ENCODE results near the gene DNM3. TPM values are rescaled to one million over a fixed set of nuclear protein-coding genes. Genes with fewer than 3 reads are reported as not detected.

DNM3 gene
- total and polyA plus RNA-seq, 12 donors, result 7.2 to 78.6 (median 18.4) TPM

- DNase-seq, result no peak
- intact Hi-C loops (cut with DNase I), result no loop called here
- Histone ChIP-seq H3K9me3 (replicated peaks in 1 of 3) (no peaks in the 10 kb centered on the region), H3K36me3 (replicated peaks in 1 of 2) (no peaks in the 10 kb centered on the region), H3K27ac (no peak overlapping the region), H3K27me3 (no peaks in the 10 kb centered on the region), H3K4me3 (no peak overlapping the region), H3K4me1 (replicated peaks in 1 of 2) (peaks cover 22 to 26% of the 10 kb centered on the region in 2 donors)
- 80 to 95% (median 93%) methylated on average over 1 of the region's 1 CpG for WGBS, 4 donors
- TF ChIP-seq CTCF (IDR thresholded peaks at IDR 0.05) (no peak), POLR2A (IDR thresholded peaks at IDR 0.05) (no peak)
Observed at GRCh38 chr1:171917331-171917730, 76.0 kb downstream of the DNM3 start.

GRCh38 chr1:171919891-171920887 is 78.9 kb downstream of the DNM3 start:
- Histone ChIP-seq H3K36me3 (replicated peaks in 1 of 2) (no peaks in the 10 kb centered on the region), H3K4me1 (replicated peaks in 1 of 2) (peaks cover 7 to 10% of the 10 kb centered on the region in 2 donors), H3K4me3 (no peak overlapping the region), H3K27me3 (no peaks in the 10 kb centered on the region), H3K27ac (no peak overlapping the region), H3K9me3 (replicated peaks in 1 of 3) (no peaks in the 10 kb centered on the region)
- WGBS, 4 donors, result 67 to 79% (median 74%) methylated on average over 5 of the region's 5 CpGs
- intact Hi-C loops (cut with DNase I), result no loop called here
- TF ChIP-seq POLR2A (IDR thresholded peaks at IDR 0.05), result no peak
- TF ChIP-seq CTCF (IDR thresholded peaks at IDR 0.05), result no peak
- no peak for DNase-seq

- Histone ChIP-seq H3K4me3 (no peak overlapping the region), H3K9me3 (replicated peaks in 1 of 3) (no peaks in the 10 kb centered on the region), H3K36me3 (replicated peaks in 1 of 2) (no peaks in the 10 kb centered on the region), H3K27me3 (no peaks in the 10 kb centered on the region), H3K27ac (no peak overlapping the region), H3K4me1 (replicated peaks in 1 of 2) (no peaks in the 10 kb centered on the region)
- DNase-seq, result no peak
- WGBS, 4 donors, result 66 to 80% (median 75%) methylated on average over 2 of the region's 2 CpGs
- intact Hi-C loops (cut with DNase I), result no loop called here
- TF ChIP-seq POLR2A (IDR thresholded peaks at IDR 0.05) (no peak), CTCF (IDR thresholded peaks at IDR 0.05) (no peak)
Observed at GRCh38 chr1:171922999-171923398, 81.7 kb downstream of the DNM3 start.

- Histone ChIP-seq H3K27me3 (no peaks in the 10 kb centered on the region), H3K36me3 (replicated peaks in 1 of 2) (no peaks in the 10 kb centered on the region), H3K4me1 (replicated peaks in 1 of 2) (no peaks in the 10 kb centered on the region), H3K9me3 (replicated peaks in 1 of 3) (no peaks in the 10 kb centered on the region), H3K4me3 (no peak overlapping the region), H3K27ac (no peak overlapping the region)
- TF ChIP-seq CTCF (IDR thresholded peaks at IDR 0.05), result no peak
- no peak for TF ChIP-seq POLR2A (IDR thresholded peaks at IDR 0.05)
- intact Hi-C loops (cut with DNase I), result no loop called here
- no peak for DNase-seq
- WGBS, 4 donors, result 90 to 100% (median 99%) methylated on average over 2 of the region's 2 CpGs
Observed at GRCh38 chr1:171929121-171929520, 87.8 kb downstream of the DNM3 start.

Measured in adrenal gland (tissue), 12 donors.